A673 (cell line): ENCODE measurements around the gene WDR27.

Experiments
- CTCF ChIP-seq: fragments of 300-800, 200-600 bp; sonication (generic); conservative IDR thresholded peaks from 2 replicates; pipeline ENCODE4 v1.5.1; 2017; ENCODE audit warnings: low read depth, mild to moderate bottlenecking, antibody characterized with exemption, low read length, moderate library complexity, mixed read lengths
- EZH2 ChIP-seq: fragments of 200-600 bp; sonication (generic); IDR thresholded peaks from 2 replicates; pipeline ENCODE4 v1.6.1; 2017; ENCODE audit warnings: borderline replicate concordance, low read depth, mild to moderate bottlenecking, mixed read lengths, antibody characterized with exemption, low read length; ENCODE audit not compliant: poor library complexity, severe bottlenecking

DNA sequence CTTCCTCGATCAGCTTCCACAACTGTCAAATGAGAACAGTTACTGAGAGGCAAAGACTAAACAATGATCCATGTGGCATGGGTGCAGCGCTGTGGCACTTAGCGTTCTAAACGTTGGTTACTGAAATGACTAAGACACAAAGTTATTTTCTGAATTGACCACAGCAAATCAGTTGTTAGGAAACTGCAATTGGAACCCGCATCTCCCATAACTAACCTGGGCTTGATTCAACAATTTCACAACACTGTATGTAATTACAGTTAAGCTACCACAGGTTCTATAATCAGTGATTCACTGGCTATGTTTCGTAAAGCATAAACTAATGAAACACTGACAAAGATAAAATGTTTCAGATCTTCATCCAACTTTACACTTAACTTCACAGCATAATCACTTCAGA lies 12.5 kb downstream of the WDR27 start:
- TF ChIP-seq CTCF (no peak), EZH2 (no peak)
